Measurements from ENCODE around the gene EIF2AK3. TPM values are rescaled to one million over a fixed set of nuclear protein-coding genes. Genes with fewer than 3 reads are reported as not detected.

Gene EIF2AK3
- total RNA-seq, 1 experiment from 2014 or later, result 11.3 TPM

DNA sequence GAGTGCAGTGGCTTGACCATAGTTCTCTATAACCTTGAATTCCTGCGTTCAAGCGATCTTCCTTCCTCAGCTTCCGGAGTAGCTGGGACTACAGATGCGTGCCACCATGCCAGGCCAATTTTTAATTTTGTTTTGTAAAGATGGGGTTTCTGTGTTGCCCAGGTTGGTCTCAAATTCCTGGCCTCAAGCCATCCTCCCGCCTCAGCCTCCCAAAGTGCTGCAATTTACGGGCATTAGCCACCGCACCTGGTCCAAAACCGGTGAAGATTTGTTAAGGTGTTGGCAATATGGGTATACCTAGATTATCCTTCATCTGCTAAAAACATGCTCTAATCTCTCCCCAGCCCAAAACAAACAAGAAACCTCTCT, 1.3 kb upstream of the EIF2AK3 start:
- peaks cover 21% of the 10 kb centered on the region for H3K4me1 ChIP-seq (ENCODE audit: control insufficient read depth, insufficient read depth, low read length)
- peak overlapping the region; percentile 97 for H3K27ac ChIP-seq (ENCODE audit: low read length)
- in situ Hi-C loops (cut with HindIII; ENCODE audit: low pct_unique_long_range_greater_than_20kb, low sequenced_read_pairs), result no loop called here
- intact Hi-C loops (cut with micrococcal nuclease; ENCODE audit: unreplicated experiment), result no loop called here
- ATAC-seq (no peak), DNase-seq (ENCODE audit: low read depth, low spot score) (no peak)
- H3K27me3 ChIP-seq (ENCODE audit: control insufficient read depth, insufficient read depth, low read length), result no peaks in the 10 kb centered on the region
- peaks cover 3% of the 10 kb centered on the region; the same call in 1 of the 2 replicates for H3K36me3 ChIP-seq (ENCODE audit: control insufficient read depth, insufficient read depth, low read length)
- ChIA-PET CTCF (interaction anchor here (1.3 kb wide), 1 partner anchor 41 kb away, joined by 4 read pairs; no protein-coding TSS in a partner anchor), POLR2A (no interaction called here)
- BruUV-seq (replicated peaks), result no TSS peak
- H3K9me3 ChIP-seq (ENCODE audit: control insufficient read depth, insufficient read depth, low read depth, low read length), result no peaks in the 10 kb centered on the region
- TF ChIP-seq POLR2AphosphoS5 (IDR thresholded peaks at IDR 0.05; ENCODE audit: low read depth, low read length) (no peak), TCF7L2 (IDR thresholded peaks at IDR 0.05; ENCODE audit: low read depth, low read length) (no peak), SIN3A (IDR thresholded peaks at IDR 0.05; ENCODE audit: borderline replicate concordance, insufficient read depth, low read depth, low read length) (no peak), REST (IDR thresholded peaks at IDR 0.05; ENCODE audit: insufficient read depth in 1 of 2, low read depth in 2 of 2, low read length in 1 of 2) (no peak)
- peak overlapping the region; percentile 86 to 94 for H3K4me3 ChIP-seq (ENCODE audit: low read depth in 2 of 2, low read length in 2 of 2)

DNA sequence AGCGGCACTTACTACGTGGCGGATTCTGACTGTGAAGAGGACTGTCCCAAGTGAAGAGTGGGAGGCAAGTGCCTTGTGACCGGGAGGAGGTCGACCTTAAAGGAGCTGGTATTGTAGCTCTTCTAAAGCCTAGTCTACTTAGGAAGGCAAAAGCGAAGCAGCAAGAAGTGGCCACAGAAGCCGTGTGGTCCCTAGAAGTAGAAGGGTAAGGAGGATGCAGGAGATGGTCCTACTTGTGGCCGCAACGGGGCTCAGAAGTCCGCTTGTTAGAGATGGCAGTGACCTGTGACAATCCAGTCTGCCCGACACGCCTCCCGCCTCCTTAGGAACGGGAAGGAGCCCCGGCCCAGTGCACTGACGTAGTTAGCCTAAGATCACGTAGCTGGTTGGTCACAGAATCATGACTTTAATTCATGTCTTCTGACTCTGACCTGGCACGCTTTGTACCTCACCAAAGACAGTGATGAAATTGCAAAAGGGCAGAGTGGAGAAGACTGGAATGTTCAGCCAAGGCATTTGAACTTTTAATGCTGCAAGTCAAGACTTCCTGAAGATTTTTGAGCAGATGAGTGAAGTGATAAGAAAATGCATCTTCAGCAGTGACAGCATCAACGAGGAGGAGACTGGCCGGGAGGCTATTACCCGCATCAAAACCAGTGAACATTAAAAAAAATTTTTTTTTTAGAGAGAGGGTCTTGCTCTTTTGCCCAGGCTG, 749 bp upstream of the EIF2AK3 start:
- CTCF ChIA-PET, result interaction anchor here (1.3 kb wide), 1 partner anchor 41 kb away, joined by 4 read pairs; no protein-coding TSS in a partner anchor
- Histone ChIP-seq H3K27me3 (ENCODE audit: control insufficient read depth, insufficient read depth, low read length) (no peaks in the 10 kb centered on the region), H3K9me3 (ENCODE audit: control insufficient read depth, insufficient read depth, low read depth, low read length) (no peaks in the 10 kb centered on the region), H3K4me1 (ENCODE audit: control insufficient read depth, insufficient read depth, low read length) (peaks cover 21% of the 10 kb centered on the region), H3K4me3 (ENCODE audit: low read depth in 2 of 2, low read length in 2 of 2) (peak overlapping the region; percentile 86 to 94), H3K27ac (ENCODE audit: low read length) (peak overlapping the region; percentile 97), H3K36me3 (ENCODE audit: control insufficient read depth, insufficient read depth, low read length) (peaks cover 3% of the 10 kb centered on the region; the same call in 1 of the 2 replicates)
- TF ChIP-seq, protein P1, sequence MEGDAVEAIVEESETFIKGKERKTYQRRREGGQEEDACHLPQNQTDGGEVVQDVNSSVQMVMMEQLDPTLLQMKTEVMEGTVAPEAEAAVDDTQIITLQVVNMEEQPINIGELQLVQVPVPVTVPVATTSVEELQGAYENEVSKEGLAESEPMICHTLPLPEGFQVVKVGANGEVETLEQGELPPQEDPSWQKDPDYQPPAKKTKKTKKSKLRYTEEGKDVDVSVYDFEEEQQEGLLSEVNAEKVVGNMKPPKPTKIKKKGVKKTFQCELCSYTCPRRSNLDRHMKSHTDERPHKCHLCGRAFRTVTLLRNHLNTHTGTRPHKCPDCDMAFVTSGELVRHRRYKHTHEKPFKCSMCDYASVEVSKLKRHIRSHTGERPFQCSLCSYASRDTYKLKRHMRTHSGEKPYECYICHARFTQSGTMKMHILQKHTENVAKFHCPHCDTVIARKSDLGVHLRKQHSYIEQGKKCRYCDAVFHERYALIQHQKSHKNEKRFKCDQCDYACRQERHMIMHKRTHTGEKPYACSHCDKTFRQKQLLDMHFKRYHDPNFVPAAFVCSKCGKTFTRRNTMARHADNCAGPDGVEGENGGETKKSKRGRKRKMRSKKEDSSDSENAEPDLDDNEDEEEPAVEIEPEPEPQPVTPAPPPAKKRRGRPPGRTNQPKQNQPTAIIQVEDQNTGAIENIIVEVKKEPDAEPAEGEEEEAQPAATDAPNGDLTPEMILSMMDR (IDR thresholded peaks at IDR 0.05), result no peak
- peak; percentile 93 for TF ChIP-seq POLR2AphosphoS5 (IDR thresholded peaks at IDR 0.05; ENCODE audit: low read depth, low read length)
- TF ChIP-seq TCF7L2 (IDR thresholded peaks at IDR 0.05; ENCODE audit: low read depth, low read length), result peak; percentile 47
- no peak for TF ChIP-seq REST (IDR thresholded peaks at IDR 0.05; ENCODE audit: insufficient read depth in 1 of 2, low read depth in 2 of 2, low read length in 1 of 2)
- peak; percentile 66; the same call in 1 of the 2 replicates for TF ChIP-seq SIN3A (IDR thresholded peaks at IDR 0.05; ENCODE audit: borderline replicate concordance, insufficient read depth, low read depth, low read length)
- ATAC-seq, result peak; percentile 83
- intact Hi-C loops (cut with micrococcal nuclease; ENCODE audit: unreplicated experiment), result no loop called here
- TSS peak; percentile 97 for BruUV-seq (replicated peaks)
- DNase-seq (ENCODE audit: low read depth, low spot score), result no peak
- in situ Hi-C loops (cut with HindIII; ENCODE audit: low pct_unique_long_range_greater_than_20kb, low sequenced_read_pairs), result no loop called here
- POLR2A ChIA-PET, result interaction anchor here (0.5 to 0.6 kb wide), 2 partner anchors 44 to 112 kb away, joined by 8 to 12 read pairs; no protein-coding TSS in a partner anchor

Measured in Panc1 (cell line).